HepG2 (cell line): ENCODE results near the gene PDE6C. TPM values are rescaled to one million over a fixed set of nuclear protein-coding genes. Genes with fewer than 3 reads are reported as not detected.
"Not testable (repeated sequence)": the region's sequence is repeated elsewhere in the genome, so short reads cannot be mapped to it uniquely, and the experiment has no call there.

Experiments used
- ATAC-seq: fragments of 200-7000 bp; cut with Tn5 transposase; 3 replicates; pipeline ENCODE4 v1.9.1; 2020; ENCODE audit warnings: mild to moderate bottlenecking, moderate library complexity
- BruUV-seq: library from RNA; stranded (reverse); fragments of 400-500 nt; replicated peaks from 2 replicates; lab custom pipeline; 2021; lab: Mats Ljungman, UMichigan
- CTCF ChIA-PET: fragments of 300-600 bp; formaldehyde crosslinking; extraction: SDS; loops from one replicate; lab custom pipeline; 2021; ENCODE audit warnings: low total read pairs, inconsistent platforms, low intra/inter-chr PET ratio; lab: Yijun Ruan, JAX
- POLR2A ChIA-PET: fragments of 350-600 bp; sonication (Branson Sonifier 250); formaldehyde crosslinking; loops from one replicate; lab custom pipeline; 2020; ENCODE audit warnings: antibody characterized with exemption, inconsistent platforms; lab: Yijun Ruan, JAX
- DNase-seq: peaks from one replicate; pipeline ENCODE4 v3.0.0-alpha.2; 2015; ENCODE audit warnings: low spot score
- FAIRE-seq: peaks from 3 replicates; lab custom pipeline; 2011; peaks lifted over from hg19 to GRCh38; lab: Jason Lieb, UNC
- H2AFZ ChIP-seq: one replicate; pipeline ENCODE4 v1.6.1; 2011; ENCODE audit warnings: low read length, inconsistent platforms
- H3K27ac ChIP-seq: fragments of 300-600 bp; 3 replicates; pipeline ENCODE4 v1.8.0; 2011; ENCODE audit warnings: mixed run types, mild to moderate bottlenecking, mixed read lengths, low read length, inconsistent platforms; ENCODE audit not compliant: insufficient read depth; ENCODE audit errors: extremely low read length
- H3K27me3 ChIP-seq, 2 experiments: fragments of 200-600 bp in 1 of 2; 2 replicates in 1 of 2; 3 replicates in 1 of 2; pipeline versions ENCODE4 v1.6.0 to v1.8.0; 2011; ENCODE audit warnings: low read length in 2 of 2, mild to moderate bottlenecking in 2 of 2, moderate library complexity in 2 of 2, inconsistent platforms in 1 of 2; ENCODE audit not compliant: insufficient read depth in 2 of 2, control insufficient read depth in 1 of 2
- H3K36me3 ChIP-seq, 2 experiments: fragments of 200-600 bp in 1 of 2; replicated peaks in 1 of 2; 2 replicates in 1 of 2; 3 replicates in 1 of 2; pipeline versions ENCODE4 v1.5.1 to v1.8.0; 2011; ENCODE audit warnings: low read length in 2 of 2, inconsistent platforms in 1 of 2; ENCODE audit not compliant: insufficient read depth in 2 of 2, control insufficient read depth in 1 of 2
- H3K4me1 ChIP-seq: 2 replicates; pipeline ENCODE4 v1.5.1; 2012; ENCODE audit warnings: low read length, inconsistent platforms; ENCODE audit not compliant: insufficient read depth
- H3K4me2 ChIP-seq: 2 replicates; pipeline ENCODE4 v1.6.0; 2011; ENCODE audit warnings: low read depth, low read length, inconsistent platforms
- H3K4me3 ChIP-seq, 3 experiments: fragments of 200-600 bp in 1 of 3; sonication (generic), shearing (Covaris generic) in 1 of 3; replicated peaks in 1 of 3; 2 replicates each; pipeline ENCODE4 v1.5.1; 2011 to 2016; ENCODE audit warnings: low read length in 3 of 3, inconsistent platforms in 2 of 3, low read depth in 2 of 3, mild to moderate bottlenecking in 2 of 3, control low read depth in 1 of 3, mixed read lengths in 1 of 3; ENCODE audit not compliant: insufficient read depth in 1 of 3
- H3K79me2 ChIP-seq: one replicate; pipeline ENCODE4 v1.6.1; 2011; ENCODE audit warnings: low read length, inconsistent platforms; ENCODE audit not compliant: insufficient read depth
- H3K9ac ChIP-seq: 2 replicates; pipeline ENCODE4 v1.6.0; 2011; ENCODE audit warnings: mild to moderate bottlenecking, low read depth, low read length, inconsistent platforms; ENCODE audit not compliant: insufficient read depth
- H3K9me3 ChIP-seq: 2 replicates; pipeline ENCODE4 v1.5.1; 2012; ENCODE audit warnings: mild to moderate bottlenecking, low read length
- H4K20me1 ChIP-seq: 2 replicates; pipeline ENCODE4 v1.6.0; 2011; ENCODE audit warnings: inconsistent platforms, mild to moderate bottlenecking, low read length, moderate library complexity; ENCODE audit not compliant: insufficient read depth
- ARID4A ChIP-seq: sonication (generic); formaldehyde crosslinking; IDR thresholded peaks from 2 replicates; pipeline ENCODE4 v1.5.0; 2020; ENCODE audit warnings: mild to moderate bottlenecking, missing genetic modification reagents, borderline replicate concordance
- CCAR2 ChIP-seq: fragments of 200-400 bp; formaldehyde crosslinking; optimal IDR thresholded peaks from 2 replicates; pipeline ENCODE3; 2018; ENCODE audit warnings: low read depth, mild to moderate bottlenecking, low read length, moderate library complexity
- HOMEZ ChIP-seq: IDR thresholded peaks from 2 replicates; pipeline ENCODE4 v1.6.1; 2016; ENCODE audit warnings: low read depth
- ZBTB37 ChIP-seq: sonication (generic); formaldehyde crosslinking; IDR thresholded peaks from 2 replicates; pipeline ENCODE4 v1.4.0; 2020; ENCODE audit warnings: mild to moderate bottlenecking, missing genetic modification reagents
- WGBS: methylation state at CpG from one replicate; pipeline ENCODE4 v1.1.6; 2017; ENCODE audit warnings: low lambda C conversion rate; 5-methylcytosine and 5-hydroxymethylcytosine counted together
- in situ Hi-C: cut with HindIII; loops from 2 replicates; pipeline ENCODE4 v1.10.0; 2017; ENCODE audit warnings: low pct_unique_long_range_greater_than_20kb; ENCODE audit not compliant: extremely low pct_ligation_motif_present
- intact Hi-C: fragments of 100-400 bp; cut with micrococcal nuclease; formaldehyde crosslinking; loops from one replicate; pipeline ENCODE4 v1.10.0; 2022; ENCODE audit not compliant: unreplicated experiment
- polyA plus RNA-seq, 8 experiments: library from polyadenylated mRNA; depleted of rRNA in 3 of 8; stranded (reverse) in 7 of 8; unstranded in 1 of 8; fragments of >200 nt; fragmentation: Illumina TruSeq in 4 of 8; extraction: Trizol in 4 of 8; gene quantifications; 2 replicates each; pipeline versions ENCODE4 v1.2.1 to v1.2.3, GENCODE V29; 2011 to 2016; ENCODE audit warnings: low read depth in 4 of 8, missing spikeins in 1 of 8, mixed read lengths in 1 of 8; ENCODE audit not compliant: insufficient read depth in 1 of 8
- total RNA-seq, 5 experiments: library from RNA; depleted of rRNA; stranded (reverse); fragments of >200 nt; fragmentation: Illumina TruSeq; extraction: Trizol; gene quantifications; 2 replicates each; pipeline ENCODE4 v1.2.3, GENCODE V29; 2016; ENCODE audit warnings: low read depth in 1 of 5

Gene PDE6C
- total and polyA plus RNA-seq, 2 of the 13 experiments (the other 11 are each of a cell fraction or from before 2014, with no cell fraction given): 0.64 TPM; not detected in 1

GRCh38 chr10:93695740-93696139, 83.4 kb downstream of the PDE6C start (continued):
- TF ChIP-seq ARID4A (CRISPR knock-in tag): no peak

GRCh38 chr10:93696582-93696981, 84.2 kb downstream of the PDE6C start:
- H3K9me3 ChIP-seq, H3K9ac ChIP-seq, H3K27me3 ChIP-seq, H4K20me1 ChIP-seq, in situ Hi-C loops, H3K4me2 ChIP-seq, POLR2A ChIA-PET, H2AFZ ChIP-seq, FAIRE-seq, BruUV-seq, intact Hi-C loops, CTCF ChIA-PET, H3K4me3 ChIP-seq, DNase-seq, H3K79me2 ChIP-seq, H3K27ac ChIP-seq, ATAC-seq: not testable (repeated sequence)
- Histone ChIP-seq H3K4me1 (peaks cover 20% of the 10 kb centered on the region), H3K36me3 (peaks cover 0 to 16% of the 10 kb centered on the region in 2 experiments; a peak in 3 of 5 replicates)
- WGBS: 96% methylated on average over 2 of the region's 2 CpGs

GRCh38 chr10:93697207-93697606, 84.9 kb downstream of the PDE6C start:
- TF ChIP-seq ZBTB37 (CRISPR knock-in tag) (no peak), CCAR2 (no peak), HOMEZ (CRISPR knock-in tag) (no peak)
- H2AFZ ChIP-seq: no peak overlapping the region
- POLR2A ChIA-PET: no interaction called here
- intact Hi-C loops (no loop called here), in situ Hi-C loops (no loop called here)
- H3K9ac ChIP-seq: no peak overlapping the region
- ATAC-seq: no peak
- 98% methylated on average over 2 of the region's 2 CpGs for WGBS
- no peak for DNase-seq
- no peaks in the 10 kb centered on the region for H4K20me1 ChIP-seq
- H3K79me2 ChIP-seq: peaks cover 8% of the 10 kb centered on the region
- no peak overlapping the region for H3K4me3 ChIP-seq
- no peak overlapping the region for H3K4me2 ChIP-seq
- H3K36me3 ChIP-seq: peaks cover 0 to 14% of the 10 kb centered on the region in 2 experiments; a peak in 3 of 5 replicates
- H3K9me3 ChIP-seq: no peaks in the 10 kb centered on the region
- peaks cover 20% of the 10 kb centered on the region for H3K4me1 ChIP-seq
- H3K27me3 ChIP-seq: no peaks in the 10 kb centered on the region; a peak in 1 of 5 replicates
- CTCF ChIA-PET: no interaction called here
- H3K27ac ChIP-seq: no peak overlapping the region
- no peak for FAIRE-seq
- no TSS peak for BruUV-seq
